GM19099 (cell line): Measurements from ENCODE around the gene SPINK1.

ENCODE experiments used
- POLR2A ChIP-seq: IDR thresholded peaks from 3 replicates; pipeline ENCODE4 v1.6.1; 2011; ENCODE audit warnings: low read depth; ENCODE audit not compliant: insufficient read length; ENCODE audit errors: extremely low read depth

Gene SPINK1

DNA sequence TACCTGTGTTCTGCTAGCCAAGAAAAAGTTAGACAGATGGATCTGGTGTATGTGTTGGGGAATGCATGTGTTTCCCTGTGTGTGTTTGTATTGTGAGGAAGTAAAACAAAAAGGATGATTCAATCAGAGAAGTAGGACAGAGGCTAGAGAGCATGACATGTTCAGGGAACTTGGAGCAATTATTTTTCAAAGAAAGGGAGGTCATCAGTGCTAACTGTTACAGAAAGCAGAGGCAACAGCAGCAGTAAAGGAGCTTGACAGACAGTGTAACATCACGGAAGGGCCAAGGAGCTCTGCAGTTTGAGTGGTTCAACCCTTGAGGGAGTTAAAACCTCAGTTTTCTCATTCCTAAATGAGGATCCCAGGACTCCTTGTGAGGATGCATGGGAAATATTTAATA lies 13.2 kb downstream of the SPINK1 start:
- no peak for TF ChIP-seq POLR2A

DNA sequence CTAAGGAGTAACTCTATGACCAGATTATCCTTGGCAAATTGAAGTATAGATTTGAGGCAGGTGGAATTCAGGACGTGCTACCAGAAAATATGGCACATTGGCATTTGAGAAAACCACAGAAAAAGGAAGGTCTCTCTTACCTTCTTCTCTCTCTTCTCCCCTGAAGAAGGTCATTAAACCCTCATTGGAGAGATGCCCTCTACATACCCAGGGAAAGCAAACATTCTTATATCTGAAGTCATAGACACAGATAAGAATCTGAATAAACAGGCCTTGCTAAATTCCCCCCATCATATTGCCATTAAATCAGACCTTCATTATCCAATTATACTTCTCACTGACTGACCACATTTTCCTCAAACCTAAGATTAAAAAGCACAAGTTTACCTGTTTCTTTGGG lies 17.8 kb downstream of the SPINK1 start:
- TF ChIP-seq POLR2A, result no peak

DNA sequence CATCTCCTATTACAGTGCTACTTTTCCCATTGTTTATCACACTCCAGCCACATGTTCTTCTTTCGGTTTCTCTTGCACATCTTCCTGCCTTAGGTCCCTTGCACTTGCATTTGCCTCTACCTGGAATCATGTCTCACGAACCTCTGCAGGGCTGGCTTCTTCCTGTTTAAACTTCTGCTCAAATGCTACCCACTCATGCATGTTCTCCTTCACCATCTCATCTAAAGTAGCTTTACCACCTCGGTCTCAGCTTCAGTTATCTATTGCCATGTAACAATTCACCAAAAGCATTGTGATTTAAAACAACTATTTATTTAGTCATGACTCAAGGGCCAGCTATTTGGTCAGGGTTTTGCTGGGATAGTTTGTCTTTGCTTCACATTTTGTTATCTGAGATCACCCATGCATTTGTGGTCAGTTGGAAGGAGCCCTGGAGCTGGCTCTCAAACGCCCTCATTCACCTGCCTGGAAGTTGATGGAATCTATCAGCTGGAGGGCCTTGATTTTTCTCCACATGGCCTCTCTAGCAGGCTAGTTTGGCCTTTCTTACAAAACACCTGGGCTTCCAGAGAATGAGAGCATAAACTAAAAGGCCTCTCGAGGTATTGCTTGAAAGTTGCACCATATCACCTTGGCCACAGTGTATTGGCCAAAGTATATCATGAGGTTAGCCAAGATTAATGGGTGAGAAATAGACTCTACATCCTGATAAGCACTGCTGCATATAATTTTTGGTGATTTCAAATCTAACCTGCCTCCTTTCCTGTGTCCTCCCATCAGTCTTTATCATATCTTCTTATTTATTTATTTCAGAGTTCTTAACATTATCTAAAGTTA lies 21.4 kb downstream of the SPINK1 start:
- no peak for TF ChIP-seq POLR2A

DNA sequence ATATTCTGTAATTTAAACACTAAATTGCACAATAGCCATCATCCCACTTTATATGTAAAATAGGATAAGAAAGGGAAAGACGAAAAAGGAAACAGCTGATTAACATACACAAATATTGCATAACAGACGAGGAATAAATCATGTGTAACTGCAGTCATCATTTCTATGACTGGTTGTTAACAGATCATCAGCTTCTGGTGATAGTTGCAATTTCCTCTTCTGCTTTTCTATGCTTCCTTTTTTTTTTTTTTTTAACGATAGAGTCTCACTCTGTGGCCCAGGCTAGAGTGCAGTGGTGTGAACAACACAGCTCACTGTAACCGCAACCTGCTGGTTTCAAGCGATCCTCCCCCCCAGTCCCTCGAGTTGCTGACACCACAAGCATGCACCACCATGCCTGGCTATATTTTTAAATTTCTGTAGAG lies 26.4 kb downstream of the SPINK1 start:
- no peak for TF ChIP-seq POLR2A

DNA sequence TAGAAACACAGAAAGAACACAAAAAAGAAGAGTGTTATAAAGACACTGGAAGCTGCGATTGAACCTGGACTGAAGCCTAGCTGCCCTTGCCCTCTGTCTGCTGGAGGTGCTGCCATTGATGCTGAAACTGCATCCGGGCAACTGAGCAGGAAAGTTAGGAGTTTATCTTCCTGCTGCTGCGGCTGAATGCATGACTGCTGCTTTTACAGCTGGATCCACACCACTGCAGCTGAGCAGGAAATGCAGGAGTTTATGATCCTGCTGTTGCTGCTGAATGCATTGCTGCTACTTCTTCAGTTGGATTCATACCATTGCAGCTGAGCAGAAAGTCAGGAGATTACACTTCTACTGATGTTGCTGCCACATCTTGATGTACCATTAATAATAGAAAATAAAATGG lies 27.1 kb downstream of the SPINK1 start:
- TF ChIP-seq POLR2A, result no peak

DNA sequence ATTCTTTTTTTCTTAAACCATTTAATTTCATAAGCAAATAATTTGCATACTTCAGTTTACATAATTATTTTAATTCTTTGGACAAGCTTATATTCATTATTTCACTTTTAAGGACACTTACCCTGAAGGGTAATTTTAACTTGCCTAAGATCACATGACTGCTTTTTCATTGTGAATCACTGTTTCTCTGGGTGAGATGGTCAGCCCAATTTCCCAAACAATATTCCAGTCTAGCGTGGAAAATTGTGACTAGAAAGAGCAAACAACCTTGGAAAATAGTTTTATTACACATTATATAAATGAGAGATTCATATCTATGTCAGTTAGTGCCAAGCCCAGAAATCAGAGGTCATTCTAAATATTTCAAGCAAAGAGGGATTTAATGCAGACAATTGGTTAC lies 27.5 kb downstream of the SPINK1 start:
- TF ChIP-seq POLR2A, result no peak

DNA sequence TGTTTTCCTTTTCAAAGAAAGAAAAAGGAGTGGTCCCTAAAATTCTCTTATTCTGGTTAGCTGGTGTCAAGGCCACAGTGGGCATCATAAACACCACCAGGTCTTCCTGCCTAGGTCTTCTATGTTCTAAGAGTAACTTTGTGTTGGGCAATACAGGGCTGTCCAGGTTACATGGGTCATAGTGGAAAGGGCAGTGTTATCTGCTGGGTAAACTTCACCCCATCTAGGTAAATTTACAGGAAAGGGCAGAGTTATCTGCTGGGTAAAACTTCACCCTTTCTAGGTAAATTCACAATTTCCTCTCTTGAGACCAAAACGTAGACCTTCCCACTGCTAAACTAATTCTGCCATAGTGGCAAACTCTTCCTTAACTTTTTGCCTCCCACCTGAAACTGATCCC lies 30.0 kb downstream of the SPINK1 start:
- TF ChIP-seq POLR2A, result no peak

DNA sequence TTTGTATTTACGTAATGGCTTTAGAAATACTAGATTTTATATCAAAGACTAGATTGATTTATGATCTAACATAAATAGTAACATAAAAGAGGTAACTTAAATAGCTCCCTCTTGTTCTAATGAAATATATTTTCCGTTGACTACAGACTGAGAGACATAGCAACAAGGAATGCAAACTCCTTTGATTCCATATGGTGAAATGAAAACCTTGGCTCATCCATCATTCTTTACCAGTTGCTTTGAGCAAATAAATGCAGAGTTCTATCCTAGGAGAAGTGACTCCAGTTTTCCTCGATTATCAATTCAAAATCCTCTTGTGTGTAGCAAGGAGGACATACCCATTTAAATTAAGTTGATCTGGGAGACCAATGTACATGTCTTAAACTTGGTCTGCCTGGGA lies 31.0 kb downstream of the SPINK1 start:
- TF ChIP-seq POLR2A, result no peak

DNA sequence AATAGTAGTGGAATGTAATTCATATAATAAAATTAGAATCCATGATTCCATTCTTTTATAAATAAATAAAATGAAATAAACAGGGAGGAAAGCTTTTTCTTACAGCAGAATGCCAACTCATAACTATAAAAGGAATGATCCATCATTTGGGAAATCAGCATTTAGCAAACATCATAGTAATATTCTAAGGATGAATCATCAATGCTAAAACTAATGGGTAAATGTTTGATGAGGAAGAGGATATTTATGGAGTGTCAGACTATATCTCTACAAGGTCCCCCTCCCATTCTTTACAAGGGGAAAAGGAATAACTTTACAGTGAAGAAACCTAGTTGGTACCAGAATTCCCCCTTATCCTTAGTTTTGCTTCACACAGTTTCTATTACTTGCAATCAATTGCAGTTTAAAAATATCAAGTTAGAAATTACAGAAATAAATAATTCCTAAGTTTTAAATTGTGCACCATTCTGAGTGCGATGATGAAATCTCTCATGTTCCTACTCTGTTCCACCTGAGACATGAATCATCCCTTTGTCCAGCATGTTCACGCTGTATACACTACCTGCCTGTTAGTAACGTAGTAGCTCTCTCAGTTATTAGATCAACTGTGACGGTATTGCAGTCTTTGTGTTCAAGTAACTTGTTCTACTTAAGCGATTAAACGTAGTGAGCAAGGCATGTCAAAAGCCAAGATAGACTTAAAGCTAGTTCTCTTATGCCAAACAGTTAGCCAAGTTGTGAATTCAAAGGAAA lies 34.7 kb downstream of the SPINK1 start:
- no peak for TF ChIP-seq POLR2A

DNA sequence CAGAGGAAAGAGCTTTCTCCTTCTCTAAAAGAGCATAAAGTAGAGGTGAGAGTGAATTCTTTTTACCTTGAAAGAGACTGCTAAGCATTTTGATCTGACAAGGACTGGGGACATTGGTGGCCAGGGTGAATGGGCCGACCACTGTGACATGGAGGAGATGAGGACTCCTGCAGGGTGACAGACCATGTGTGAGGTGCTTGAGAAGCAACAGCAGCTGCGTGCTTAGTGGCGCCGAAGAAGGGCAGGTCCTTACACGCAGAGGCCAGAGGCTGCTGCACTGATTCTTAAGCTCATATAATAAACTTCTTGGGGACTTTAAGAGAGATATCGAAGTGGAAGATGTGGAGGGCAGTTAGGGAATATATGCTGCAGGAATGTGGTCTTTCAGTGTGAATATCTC lies 40.3 kb downstream of the SPINK1 start:
- TF ChIP-seq POLR2A, result no peak

DNA sequence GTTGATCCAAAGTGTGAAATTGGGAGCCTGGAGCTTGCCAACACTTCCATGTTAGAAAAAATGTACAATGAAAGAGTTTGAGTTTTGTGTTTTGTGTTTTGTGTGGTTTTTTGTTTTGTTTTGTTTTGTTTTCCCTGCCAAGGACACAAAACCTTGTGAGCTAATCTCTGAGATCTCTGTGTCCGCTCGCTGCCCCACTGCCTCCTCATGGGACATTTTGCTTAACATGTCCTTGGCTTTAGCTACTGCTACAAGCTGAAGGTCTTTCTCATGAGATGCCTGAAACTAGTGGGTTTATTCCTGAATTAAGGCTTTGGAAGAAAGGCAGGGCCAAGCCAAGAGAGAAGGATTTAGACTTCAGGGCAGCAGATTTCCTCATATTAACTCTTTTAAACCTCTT lies 41.7 kb downstream of the SPINK1 start:
- no peak for TF ChIP-seq POLR2A

DNA sequence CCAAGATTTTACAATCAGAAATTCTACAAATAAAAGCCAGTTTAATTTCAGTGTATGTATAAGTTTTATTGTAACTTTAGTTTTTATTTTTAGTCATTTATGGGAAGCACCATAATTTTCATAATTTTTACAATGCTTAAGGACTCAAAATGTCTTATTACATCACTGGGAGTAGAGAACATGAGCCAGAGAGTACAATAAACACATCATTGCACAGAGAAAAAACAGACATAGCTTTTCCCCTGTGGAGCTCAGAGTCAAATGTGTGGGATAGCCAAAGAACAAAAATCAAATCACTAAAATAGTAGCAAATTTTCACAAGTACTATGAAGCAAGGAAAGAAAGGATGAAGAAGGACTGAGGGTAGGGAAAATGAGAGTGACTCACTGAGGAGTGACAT lies 43.4 kb downstream of the SPINK1 start:
- TF ChIP-seq POLR2A, result no peak

DNA sequence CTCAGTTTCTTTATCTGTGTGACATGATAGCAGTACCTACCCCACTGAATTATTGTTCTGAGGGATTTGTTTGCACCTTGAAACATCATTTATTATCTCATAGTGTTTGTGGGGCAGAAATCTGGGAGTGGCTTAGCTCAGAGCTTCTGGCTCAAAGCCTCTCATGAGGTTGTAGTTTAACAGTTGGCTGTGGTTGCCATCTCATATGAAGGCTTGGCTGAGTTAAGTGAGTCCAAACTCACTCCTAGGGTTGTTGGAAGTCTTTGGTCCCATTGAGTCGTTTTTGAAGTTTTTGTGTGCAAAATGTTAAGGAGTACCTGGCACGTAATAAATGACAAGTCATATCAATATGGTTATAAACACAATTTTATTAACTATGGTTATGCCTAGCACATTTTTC lies 45.3 kb downstream of the SPINK1 start:
- no peak for TF ChIP-seq POLR2A

DNA sequence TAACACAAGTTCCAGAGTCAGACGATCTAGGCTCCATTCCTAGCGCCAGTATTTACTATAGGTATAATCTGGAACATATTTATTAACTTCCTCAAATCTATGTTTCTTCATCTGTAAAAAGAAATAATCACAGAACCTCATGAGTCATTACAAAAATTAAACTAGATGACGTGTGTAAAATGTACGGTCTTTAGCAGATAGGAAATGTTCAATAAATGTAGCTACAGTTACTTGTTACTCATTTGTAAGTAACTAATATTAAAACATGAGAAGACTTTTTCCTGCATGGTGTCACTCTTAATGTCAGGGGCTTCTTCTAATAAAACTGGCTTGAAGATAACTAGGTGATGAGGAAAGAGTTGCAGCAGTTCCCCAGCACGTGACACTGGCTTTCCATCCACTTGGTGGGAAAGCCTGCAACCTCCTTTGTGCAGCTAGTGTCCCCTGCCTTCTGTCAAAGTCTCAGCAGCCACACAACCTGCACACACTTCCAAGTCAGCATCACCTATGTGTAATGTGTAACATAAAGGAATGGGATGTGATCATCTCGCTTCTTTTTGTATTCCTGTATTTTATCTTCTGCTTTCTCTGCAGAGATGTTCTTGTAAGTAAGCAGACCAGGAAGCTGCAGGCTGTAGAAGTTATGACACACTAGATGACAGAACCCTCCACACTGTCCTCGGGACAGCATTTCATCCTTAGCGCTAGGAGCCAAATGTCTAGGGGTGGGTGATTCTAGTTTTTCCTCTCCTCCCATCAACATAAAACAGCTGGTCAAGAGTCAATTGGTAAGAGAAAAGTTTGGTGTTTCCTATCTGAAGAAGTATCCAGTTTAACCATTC lies 47.1 kb downstream of the SPINK1 start:
- no peak for TF ChIP-seq POLR2A
